Upper lobe of left lung (tissue), 6 donors: ENCODE measurements around the gene OR5B12. TPM values are rescaled to one million over a fixed set of nuclear protein-coding genes. Genes with fewer than 3 reads are reported as not detected.
A peak's percentile ranks its signal among the peaks of the same experiment; 100 is the strongest.

Source experiments
- ATAC-seq, 2 donors: fragments of 200-7000 bp; cut with Tn5 transposase; one replicate each; pipeline ENCODE4 v1.9.1; 2022; ENCODE audit warnings: mild to moderate bottlenecking in 2 of 2, moderate library complexity in 2 of 2; ENCODE audit not compliant: low FRiP score in 2 of 2
- DNase-seq, 2 donors: peaks; one replicate each; pipeline ENCODE4 v3.0.0-alpha.2; 2019 to 2020
- H3K27ac ChIP-seq, 4 donors: fragments of 200-600 bp; sonication (generic); one replicate each; pipeline ENCODE4 v1.5.1; 2016 to 2019
- H3K27me3 ChIP-seq, 4 donors: fragments of 200-600 bp; sonication (generic); one replicate each; pipeline ENCODE4 v1.5.1; 2017 to 2019
- H3K36me3 ChIP-seq, 4 donors: fragments of 200-600 bp; sonication (generic); one replicate each; pipeline ENCODE4 v1.5.1; 2016 to 2019
- H3K4me1 ChIP-seq, 4 donors: fragments of 200-600 bp; sonication (generic); one replicate each; pipeline ENCODE4 v1.5.1; 2018 to 2019
- H3K4me3 ChIP-seq, 4 donors: fragments of 200-600 bp; sonication (generic); one replicate each; pipeline ENCODE4 v1.5.1; 2017 to 2019; ENCODE audit warnings: mild to moderate bottlenecking in 2 of 4, moderate library complexity in 1 of 4
- H3K9me3 ChIP-seq, 4 donors: fragments of 200-600 bp; sonication (generic); one replicate each; pipeline ENCODE4 v1.5.1; 2018 to 2019
- CTCF ChIP-seq, 6 experiments: fragments of 450-650 bp in 4 of 6; fragments of 200-600 bp in 2 of 6; sonication (generic) in 2 of 6; IDR thresholded peaks; one replicate each; pipeline ENCODE4 v1.5.1; 2016 to 2019; ENCODE audit warnings: antibody characterized with exemption in 6 of 6
- EP300 ChIP-seq, 4 donors: sonication (generic); formaldehyde crosslinking; IDR thresholded peaks; one replicate each; pipeline ENCODE4 v1.5.1; 2017; ENCODE audit warnings: antibody characterized with exemption in 4 of 4, control low read depth in 2 of 4
- POLR2A ChIP-seq, 4 donors: fragments of 450-650 bp; IDR thresholded peaks; one replicate each; pipeline ENCODE4 v1.5.1; 2016 to 2017; ENCODE audit warnings: antibody characterized with exemption in 4 of 4, mild to moderate bottlenecking in 2 of 4
- POLR2AphosphoS5 ChIP-seq, 2 donors: sonication (generic); formaldehyde crosslinking; IDR thresholded peaks; one replicate each; pipeline ENCODE4 v1.5.1; 2017; ENCODE audit warnings: antibody characterized with exemption in 2 of 2
- WGBS, 2 donors: methylation state at CpG; one replicate each; pipeline ENCODE4 v1.1.5; 2017 to 2018; 5-methylcytosine and 5-hydroxymethylcytosine counted together
- total RNA-seq, 6 donors: library from RNA; depleted of rRNA in 4 of 6; stranded (reverse); fragments of >200 nt in 4 of 6; gene quantifications; one replicate each; pipeline versions ENCODE4 v1.1.0 to v1.2.1, GENCODE V29; 2016 to 2021
- donor health status: DM: no; HTN: no; CAD: no; lungs with moderate emphysema.
- donor health status: DM: no; HTN: yes; CAD: no; lungs with severe emphysema.

Gene OR5B12
- total RNA-seq, 6 donors from 2014 or later, result not detected

- Histone ChIP-seq H3K4me3 (no peak overlapping the region), H3K4me1 (no peaks in the 10 kb centered on the region), H3K9me3 (peaks cover 0 to 5% (median 0%) of the 10 kb centered on the region in 4 donors), H3K36me3 (no peaks in the 10 kb centered on the region), H3K27ac (no peak overlapping the region), H3K27me3 (no peaks in the 10 kb centered on the region)
- ATAC-seq (no peak), DNase-seq (no peak)
- TF ChIP-seq POLR2AphosphoS5 (IDR thresholded peaks at IDR 0.05), result no peak
- TF ChIP-seq CTCF (IDR thresholded peaks at IDR 0.05), result no peak
- no peak for TF ChIP-seq POLR2A (IDR thresholded peaks at IDR 0.05)
- WGBS, 2 donors, result 78 to 93% methylated on average over 1 of the region's 1 CpG
Observed at GRCh38 chr11:58391879-58392278, 50.2 kb downstream of the OR5B12 start.

GRCh38 chr11:58390551-58391063, 51.4 kb downstream of the OR5B12 start:
- H3K27ac ChIP-seq, result no peak overlapping the region
- no peaks in the 10 kb centered on the region for H3K4me1 ChIP-seq
- peaks cover 0 to 5% (median 0%) of the 10 kb centered on the region in 4 donors for H3K9me3 ChIP-seq
- H3K27me3 ChIP-seq, result no peaks in the 10 kb centered on the region
- DNase-seq (peak in 1 of 2 donors; percentile 68), ATAC-seq (no peak)
- no peak overlapping the region for H3K4me3 ChIP-seq
- TF ChIP-seq CTCF (IDR thresholded peaks at IDR 0.05), result no peak
- no peak for TF ChIP-seq EP300 (IDR thresholded peaks at IDR 0.05)
- no peak for TF ChIP-seq POLR2A (IDR thresholded peaks at IDR 0.05)
- no peak for TF ChIP-seq POLR2AphosphoS5 (IDR thresholded peaks at IDR 0.05)
- 89 to 100% methylated on average over 2 to 17 of the region's 18 CpGs for WGBS, 2 donors
- H3K36me3 ChIP-seq, result no peaks in the 10 kb centered on the region

Other genes starting within 250 kb of the OR5B12 start
- not detected for gene OR1S2, start 238.1 kb downstream of the OR5B12 start, total RNA-seq
- under 1 TPM in 1 of 6 donors, not detected in 5; 0.61 TPM for gene OR1S1, start 229.5 kb downstream of the OR5B12 start, total RNA-seq
- gene OR10Q1, start 213.3 kb downstream of the OR5B12 start, total RNA-seq, result not detected
- not detected for gene OR10W1, start 174.0 kb downstream of the OR5B12 start, total RNA-seq
- not detected for gene OR5B17, start 83.2 kb downstream of the OR5B12 start, total RNA-seq
- gene OR5B3, start 35.4 kb downstream of the OR5B12 start, total RNA-seq, result not detected
- not detected for gene OR5B2, start 14.1 kb downstream of the OR5B12 start, total RNA-seq
- not detected for gene OR5B21, start 65.9 kb upstream of the OR5B12 start, total RNA-seq
- gene LPXN, start 133.6 kb upstream of the OR5B12 start, total RNA-seq, result 10 to 100 TPM; 17.2 to 52.8 (median 34.1) TPM
- 10 to 100 TPM; 21.0 to 53.2 (median 40.9) TPM for gene ZFP91, start 136.8 kb upstream of the OR5B12 start, total RNA-seq
- gene CNTF, start 180.4 kb upstream of the OR5B12 start, total RNA-seq, result 1 to 10 TPM in 5 of 6 donors, under 1 TPM in 1; 0.33 to 5.4 (median 1.4) TPM